GM23338 (cell line): ENCODE data around the gene WNT11. TPM values are rescaled to one million over a fixed set of nuclear protein-coding genes. Genes with fewer than 3 reads are reported as not detected.

Experiments used
- ATAC-seq: fragments of 200-7000 bp; cut with Tn5 transposase; 3 replicates; pipeline ENCODE4 v1.9.1; 2020
- DNase-seq: peaks from one replicate; pipeline ENCODE4 v3.0.0-alpha.2; 2015; ENCODE audit warnings: low spot score
- H2AFZ ChIP-seq: fragments of 200-600 bp; sonication (generic); 2 replicates; pipeline ENCODE4 v1.8.0; 2016; ENCODE audit warnings: antibody characterized with exemption, mild to moderate bottlenecking, moderate library complexity
- H3F3A ChIP-seq: fragments of 200-600 bp; sonication (generic); replicated peaks from 2 replicates; pipeline ENCODE4 v1.8.0; 2017; ENCODE audit warnings: antibody characterized with exemption, mixed run types, low read depth
- H3K27ac ChIP-seq: fragments of 200-600 bp; sonication (generic); 2 replicates; pipeline ENCODE4 v1.6.1; 2016; ENCODE audit warnings: low read depth
- H3K27me3 ChIP-seq: fragments of 200-600 bp; sonication (generic); 2 replicates; pipeline ENCODE4 v1.8.0; 2016; ENCODE audit warnings: mild to moderate bottlenecking, mixed run types, moderate library complexity; ENCODE audit not compliant: insufficient read depth
- H3K36me3 ChIP-seq: fragments of 200-600 bp; sonication (generic); 2 replicates; pipeline ENCODE4 v1.8.0; 2016; ENCODE audit warnings: mild to moderate bottlenecking; ENCODE audit not compliant: insufficient read depth
- H3K4me1 ChIP-seq: fragments of 200-600 bp; sonication (generic); 2 replicates; pipeline ENCODE4 v1.8.0; 2016; ENCODE audit warnings: mild to moderate bottlenecking, moderate library complexity; ENCODE audit not compliant: insufficient read depth
- H3K4me2 ChIP-seq: fragments of 200-600 bp; sonication (generic); 2 replicates; pipeline ENCODE4 v1.7.1; 2017; ENCODE audit warnings: mixed run types
- H3K4me3 ChIP-seq: fragments of 200-600 bp; sonication (generic); 2 replicates; pipeline ENCODE4 v1.6.1; 2016; ENCODE audit warnings: mixed run types
- H3K79me2 ChIP-seq: fragments of 200-600 bp; sonication (generic); replicated peaks from 2 replicates; pipeline ENCODE4 v1.8.0; 2017; ENCODE audit warnings: mild to moderate bottlenecking; ENCODE audit not compliant: insufficient read depth
- H3K9me2 ChIP-seq: fragments of 200-600 bp; sonication (generic); 2 replicates; pipeline ENCODE4 v1.8.0; 2017; ENCODE audit not compliant: insufficient read depth
- H4K20me1 ChIP-seq: fragments of 200-600 bp; sonication (generic); replicated peaks from 2 replicates; pipeline ENCODE4 v1.8.0; 2017; ENCODE audit warnings: mild to moderate bottlenecking; ENCODE audit not compliant: insufficient read depth
- H3K27ac Mint-ChIP-seq: 2 replicates; pipeline ENCODE4 v1.8.0; 2020; ENCODE audit warnings: inconsistent platforms, mild to moderate bottlenecking, moderate library complexity, mixed read lengths
- H3K27me3 Mint-ChIP-seq: 3 replicates; pipeline ENCODE4 v1.8.0; 2022; ENCODE audit warnings: low read depth, mild to moderate bottlenecking, moderate library complexity, mixed read lengths, inconsistent platforms; ENCODE audit not compliant: insufficient read depth, poor library complexity
- H3K36me3 Mint-ChIP-seq: 3 replicates; pipeline ENCODE4 v1.8.0; 2021; ENCODE audit warnings: low read depth, mild to moderate bottlenecking, inconsistent platforms, moderate library complexity, mixed read lengths
- H3K4me1 Mint-ChIP-seq: 3 replicates; pipeline ENCODE4 v1.8.0; 2020; ENCODE audit warnings: mild to moderate bottlenecking, inconsistent platforms, mixed read lengths
- H3K4me3 Mint-ChIP-seq: 3 replicates; pipeline ENCODE4 v1.8.0; 2021; ENCODE audit warnings: moderate library complexity, mild to moderate bottlenecking, inconsistent platforms, mixed read lengths
- H3K9me3 Mint-ChIP-seq: 3 replicates; pipeline ENCODE4 v1.8.0; 2020; ENCODE audit warnings: moderate library complexity, mild to moderate bottlenecking, inconsistent platforms, mixed read lengths
- CTCF ChIP-seq, 2 experiments: fragments of 200-600 bp in 1 of 2; sonication (generic) in 1 of 2; conservative IDR thresholded peaks; 2 replicates each; pipeline versions ENCODE4 v1.5.1 to v1.6.1; 2016 to 2017; ENCODE audit warnings: antibody characterized with exemption in 2 of 2, low read depth in 2 of 2, mild to moderate bottlenecking in 2 of 2, moderate library complexity in 1 of 2
- EZH2 ChIP-seq: fragments of 200-600 bp; sonication (generic); IDR thresholded peaks from one replicate; pipeline ENCODE4 v1.8.0; 2017; ENCODE audit warnings: antibody characterized with exemption, mild to moderate bottlenecking, low read depth; ENCODE audit not compliant: unreplicated experiment
- JUNB ChIP-seq: IDR thresholded peaks from one replicate; pipeline ENCODE4 v1.6.1; 2016; ENCODE audit warnings: antibody characterized with exemption; ENCODE audit not compliant: unreplicated experiment
- NANOG ChIP-seq: IDR thresholded peaks from 2 replicates; pipeline ENCODE4 v1.6.1; 2016; ENCODE audit warnings: antibody characterized with exemption, borderline replicate concordance
- REST ChIP-seq: IDR thresholded peaks from one replicate; pipeline ENCODE4 v1.6.1; 2018; ENCODE audit warnings: antibody characterized with exemption; ENCODE audit not compliant: unreplicated experiment
- STAT1 ChIP-seq: IDR thresholded peaks from one replicate; pipeline ENCODE4 v1.6.1; 2016; ENCODE audit warnings: antibody characterized with exemption; ENCODE audit not compliant: unreplicated experiment
- ZNF114 ChIP-seq: fragments of 250-450 bp; sonication (Bioruptor Pico); IDR thresholded peaks from 2 replicates; pipeline ENCODE4 v1.5.0; 2020; ENCODE audit warnings: mild to moderate bottlenecking, moderate library complexity
- ZNF331 ChIP-seq: fragments of 250-450 bp; sonication (Bioruptor Pico); IDR thresholded peaks from 2 replicates; pipeline ENCODE4 v1.5.0; 2020; ENCODE audit warnings: low read depth, mild to moderate bottlenecking, moderate library complexity
- ZNF462 ChIP-seq: fragments of 250-450 bp; sonication (Bioruptor Pico); IDR thresholded peaks from 2 replicates; pipeline ENCODE4 v1.5.0; 2020; ENCODE audit warnings: mild to moderate bottlenecking, moderate library complexity
- polyA plus RNA-seq: library from polyadenylated mRNA; unstranded; fragments of >200 nt; fragmentation: Nextera tagmentation; extraction: Ambion mirVana; gene quantifications from 2 replicates; pipeline ENCODE4 v1.2.1, GENCODE V29; 2016
- total RNA-seq: library from RNA; depleted of rRNA; stranded (reverse); fragments of >200 nt; shearing (Covaris generic); gene quantifications from 2 replicates; pipeline ENCODE4 v1.2.3, GENCODE V29; 2014

WNT11 gene
- total and polyA plus RNA-seq, 2 experiments from 2014 or later, result 0.44 to 0.56 TPM

- H2AFZ ChIP-seq, result no peak overlapping the region
- Mint-ChIP-seq H3K4me1 (peaks cover 8% of the 10 kb centered on the region), H3K27me3 (peaks cover 11% of the 10 kb centered on the region), H3K27ac (no peak overlapping the region), H3K9me3 (peaks cover 3% of the 10 kb centered on the region; the same call in 2 of the 3 replicates), H3K36me3 (no peaks in the 10 kb centered on the region; the same call in 2 of the 3 replicates), H3K4me3 (no peak overlapping the region)
- no peaks in the 10 kb centered on the region for H4K20me1 ChIP-seq
- ATAC-seq (no peak), DNase-seq (no peak)
- TF ChIP-seq STAT1, result no peak
- no peak for TF ChIP-seq JUNB
- no peak for TF ChIP-seq ZNF331
- H3K27ac ChIP-seq, result no peak overlapping the region
- H3K9me2 ChIP-seq, result no peaks in the 10 kb centered on the region
- H3K4me3 ChIP-seq, result no peak overlapping the region
- no peaks in the 10 kb centered on the region for H3K79me2 ChIP-seq
- no peaks in the 10 kb centered on the region for H3K4me1 ChIP-seq
- H3K27me3 ChIP-seq, result no peaks in the 10 kb centered on the region
- no peaks in the 10 kb centered on the region for H3K36me3 ChIP-seq
- H3F3A ChIP-seq, result no peaks in the 10 kb centered on the region
- H3K4me2 ChIP-seq, result no peak overlapping the region
Observed at GRCh38 chr11:76179147-76179546, 27.2 kb downstream of the WNT11 start.

- H3K27ac ChIP-seq, result no peak overlapping the region
- no peak for TF ChIP-seq EZH2
- no peak for TF ChIP-seq REST
- no peak for TF ChIP-seq CTCF (conservative IDR thresholded peaks at IDR 0.05; ENCODE audit: low read depth in 2 of 2)
- no peak for TF ChIP-seq ZNF114
- no peak for TF ChIP-seq JUNB
- no peak for TF ChIP-seq ZNF462
- TF ChIP-seq NANOG, result no peak
- no peak for TF ChIP-seq ZNF331
- DNase-seq (no peak), ATAC-seq (no peak)
- no peaks in the 10 kb centered on the region for H3K79me2 ChIP-seq
- H3K27me3 Mint-ChIP-seq, result peaks cover 12% of the 10 kb centered on the region
- H3K4me2 ChIP-seq, result no peak overlapping the region
- no peaks in the 10 kb centered on the region for H3K4me1 ChIP-seq
- H3K27ac Mint-ChIP-seq, result no peak overlapping the region
- H2AFZ ChIP-seq, result no peak overlapping the region
- peaks cover 3% of the 10 kb centered on the region; the same call in 2 of the 3 replicates for H3K9me3 Mint-ChIP-seq
- no peaks in the 10 kb centered on the region for H3K27me3 ChIP-seq
- H4K20me1 ChIP-seq, result no peaks in the 10 kb centered on the region
- H3K4me3 Mint-ChIP-seq, result no peak overlapping the region
- peaks cover 8% of the 10 kb centered on the region for H3K4me1 Mint-ChIP-seq
- no peaks in the 10 kb centered on the region; the same call in 2 of the 3 replicates for H3K36me3 Mint-ChIP-seq
- H3K36me3 ChIP-seq, result no peaks in the 10 kb centered on the region
- H3F3A ChIP-seq, result no peaks in the 10 kb centered on the region
- H3K9me2 ChIP-seq, result no peaks in the 10 kb centered on the region
- H3K4me3 ChIP-seq, result no peak overlapping the region
Observed at GRCh38 chr11:76177250-76177686, 29.0 kb downstream of the WNT11 start.
